ENCODE data around the gene IQSEC1.
A peak's percentile ranks its signal among the peaks of the same experiment; 100 is the strongest.

IQSEC1 gene

GRCh38 chr3:12967606-12968351, 105.5 kb downstream of the IQSEC1 start:
- peak; percentile 85 for DNase-seq (ENCODE audit: low read depth)

GRCh38 chr3:12966847-12967605, 106.2 kb downstream of the IQSEC1 start:
- DNase-seq (ENCODE audit: low read depth) = peak; percentile 33

GRCh38 chr3:12965999-12966846, 107.0 kb downstream of the IQSEC1 start:
- no peak for DNase-seq (ENCODE audit: low read depth)

- no peak for DNase-seq (ENCODE audit: low read depth)
These were observed 108.3 kb downstream of the IQSEC1 start for GRCh38 chr3:12964711-12965612.

GRCh38 chr3:12963922-12964701, 109.1 kb downstream of the IQSEC1 start:
- DNase-seq (ENCODE audit: low read depth) = peak; percentile 39

GRCh38 chr3:12963231-12963896, 109.9 kb downstream of the IQSEC1 start:
- DNase-seq (ENCODE audit: low read depth) = no peak

- DNase-seq (ENCODE audit: low read depth) = no peak
These were observed 110.9 kb downstream of the IQSEC1 start for GRCh38 chr3:12962292-12962691.

GRCh38 chr3:12961697-12962036, 111.6 kb downstream of the IQSEC1 start:
- DNase-seq (ENCODE audit: low read depth) = no peak

GRCh38 chr3:12961007-12961696, 112.1 kb downstream of the IQSEC1 start:
- DNase-seq (ENCODE audit: low read depth) = no peak

- DNase-seq (ENCODE audit: low read depth) = no peak
These were observed 112.7 kb downstream of the IQSEC1 start for GRCh38 chr3:12960497-12960896.

GRCh38 chr3:12959838-12960378, 113.3 kb downstream of the IQSEC1 start:
- DNase-seq (ENCODE audit: low read depth) = no peak

- no peak for DNase-seq (ENCODE audit: low read depth)
These were observed 113.8 kb downstream of the IQSEC1 start for GRCh38 chr3:12959410-12959809.

GRCh38 chr3:12957824-12958792, 115.1 kb downstream of the IQSEC1 start:
- DNase-seq (ENCODE audit: low read depth) = no peak

- no peak for DNase-seq (ENCODE audit: low read depth)
These were observed 115.9 kb downstream of the IQSEC1 start for GRCh38 chr3:12957339-12957738.

GRCh38 chr3:12956316-12956660, 116.9 kb downstream of the IQSEC1 start:
- DNase-seq (ENCODE audit: low read depth) = no peak

- no peak for DNase-seq (ENCODE audit: low read depth)
These were observed 117.4 kb downstream of the IQSEC1 start for GRCh38 chr3:12955651-12956315.

GRCh38 chr3:12954891-12955650, 118.2 kb downstream of the IQSEC1 start:
- DNase-seq (ENCODE audit: low read depth) = no peak

Measured in iris pigment epithelial cell (primary cell).